ENCODE measurements around the gene ABCG1. TPM values are rescaled to one million over a fixed set of nuclear protein-coding genes. Genes with fewer than 3 reads are reported as not detected.

The ABCG1 gene
- total RNA-seq, 1 donor from 2014 or later: 10.2 TPM

GRCh38 chr21:42234041-42234440 is 15.1 kb downstream of the ABCG1 start:
- Mint-ChIP-seq H3K27me3 (ENCODE audit: insufficient read depth) (no peaks in the 10 kb centered on the region), H3K36me3 (ENCODE audit: low read depth) (no peaks in the 10 kb centered on the region), H3K4me3 (peak overlapping the region; percentile 73), H3K9me3 (no peaks in the 10 kb centered on the region), H3K4me1 (ENCODE audit: low read depth) (peaks cover 96% of the 10 kb centered on the region), H3K27ac (peak overlapping the region; percentile 92)
- intact Hi-C loops (cut with micrococcal nuclease): loop anchor here (1.0 to 5.0 kb wide), 5 partner anchors 14 to 451 kb away; partner anchors contain the start of gene RSPH1
- DNase-seq (ENCODE audit: low spot score): no peak

- intact Hi-C loops (cut with micrococcal nuclease): loop anchor here (1.0 to 5.0 kb wide), 6 partner anchors 14 to 450 kb away; partner anchors contain the start of gene RSPH1
- Mint-ChIP-seq H3K4me3 (peak overlapping the region; percentile 73), H3K27me3 (ENCODE audit: insufficient read depth) (no peaks in the 10 kb centered on the region), H3K36me3 (ENCODE audit: low read depth) (no peaks in the 10 kb centered on the region), H3K9me3 (no peaks in the 10 kb centered on the region), H3K4me1 (ENCODE audit: low read depth) (peaks cover 91% of the 10 kb centered on the region), H3K27ac (peak overlapping the region; percentile 92)
- DNase-seq (ENCODE audit: low spot score): peak; percentile 79
Measured at GRCh38 chr21:42234464-42235241, 15.7 kb downstream of the ABCG1 start.

- peak overlapping the region; percentile 70 for H3K4me3 Mint-ChIP-seq
- no peaks in the 10 kb centered on the region for H3K9me3 Mint-ChIP-seq
- H3K4me1 Mint-ChIP-seq (ENCODE audit: low read depth): peaks cover 82% of the 10 kb centered on the region
- no peaks in the 10 kb centered on the region for H3K36me3 Mint-ChIP-seq (ENCODE audit: low read depth)
- intact Hi-C loops (cut with micrococcal nuclease): loop anchor here (2.0 to 5.0 kb wide), 2 partner anchors 292 to 449 kb away; no protein-coding TSS in a partner anchor
- H3K27ac Mint-ChIP-seq: peak overlapping the region; percentile 75
- H3K27me3 Mint-ChIP-seq (ENCODE audit: insufficient read depth): no peaks in the 10 kb centered on the region
- no peak for DNase-seq (ENCODE audit: low spot score)
Measured at GRCh38 chr21:42235593-42235992, 16.7 kb downstream of the ABCG1 start.

- Mint-ChIP-seq H3K27me3 (ENCODE audit: insufficient read depth) (no peaks in the 10 kb centered on the region), H3K9me3 (no peaks in the 10 kb centered on the region), H3K4me3 (peak overlapping the region; percentile 62), H3K27ac (peak overlapping the region; percentile 75), H3K36me3 (ENCODE audit: low read depth) (no peaks in the 10 kb centered on the region), H3K4me1 (ENCODE audit: low read depth) (peaks cover 77% of the 10 kb centered on the region)
- no peak for DNase-seq (ENCODE audit: low spot score)
- intact Hi-C loops (cut with micrococcal nuclease): loop anchor here (1.0 to 5.0 kb wide), 5 partner anchors 8 to 291 kb away; no protein-coding TSS in a partner anchor
Measured at GRCh38 chr21:42236014-42236413, 17.1 kb downstream of the ABCG1 start.

- Mint-ChIP-seq H3K36me3 (ENCODE audit: low read depth) (no peaks in the 10 kb centered on the region), H3K4me3 (peak overlapping the region; percentile 63), H3K4me1 (ENCODE audit: low read depth) (peaks cover 71% of the 10 kb centered on the region), H3K27me3 (ENCODE audit: insufficient read depth) (no peaks in the 10 kb centered on the region), H3K27ac (peak overlapping the region; percentile 75), H3K9me3 (no peaks in the 10 kb centered on the region)
- intact Hi-C loops (cut with micrococcal nuclease): loop anchor here (1.0 to 5.0 kb wide), 6 partner anchors 8 to 291 kb away; no protein-coding TSS in a partner anchor
- DNase-seq (ENCODE audit: low spot score): no peak
Measured at GRCh38 chr21:42236693-42237092, 17.8 kb downstream of the ABCG1 start.

- no peak for DNase-seq (ENCODE audit: low spot score)
- H3K27ac Mint-ChIP-seq: peak overlapping the region; percentile 75
- H3K36me3 Mint-ChIP-seq (ENCODE audit: low read depth): no peaks in the 10 kb centered on the region
- intact Hi-C loops (cut with micrococcal nuclease): loop anchor here (1.0 to 5.0 kb wide), 4 partner anchors 21 to 290 kb away; no protein-coding TSS in a partner anchor
- no peaks in the 10 kb centered on the region for H3K27me3 Mint-ChIP-seq (ENCODE audit: insufficient read depth)
- peaks cover 66% of the 10 kb centered on the region for H3K4me1 Mint-ChIP-seq (ENCODE audit: low read depth)
- peak overlapping the region; percentile 63 for H3K4me3 Mint-ChIP-seq
- H3K9me3 Mint-ChIP-seq: no peaks in the 10 kb centered on the region
Measured at GRCh38 chr21:42237161-42237560, 18.2 kb downstream of the ABCG1 start.

GRCh38 chr21:42237577-42237976 is 18.6 kb downstream of the ABCG1 start:
- Mint-ChIP-seq H3K4me3 (peak overlapping the region; percentile 63), H3K27ac (peak overlapping the region; percentile 75), H3K36me3 (ENCODE audit: low read depth) (no peaks in the 10 kb centered on the region), H3K27me3 (ENCODE audit: insufficient read depth) (no peaks in the 10 kb centered on the region), H3K4me1 (ENCODE audit: low read depth) (peaks cover 62% of the 10 kb centered on the region), H3K9me3 (no peaks in the 10 kb centered on the region)
- peak; percentile 29 for DNase-seq (ENCODE audit: low spot score)
- intact Hi-C loops (cut with micrococcal nuclease): loop anchor here (1.0 to 5.0 kb wide), 4 partner anchors 21 to 290 kb away; no protein-coding TSS in a partner anchor

- H3K4me1 Mint-ChIP-seq (ENCODE audit: low read depth): peaks cover 54% of the 10 kb centered on the region
- no peaks in the 10 kb centered on the region for H3K9me3 Mint-ChIP-seq
Measured at GRCh38 chr21:42238185-42238934, 19.4 kb downstream of the ABCG1 start.

GRCh38 chr21:42239556-42239955 is 20.6 kb downstream of the ABCG1 start:
- peaks cover 43% of the 10 kb centered on the region for H3K4me1 Mint-ChIP-seq (ENCODE audit: low read depth)
- H3K4me3 Mint-ChIP-seq: no peak overlapping the region
- no peaks in the 10 kb centered on the region for H3K27me3 Mint-ChIP-seq (ENCODE audit: insufficient read depth)
- DNase-seq (ENCODE audit: low spot score): no peak
- no peaks in the 10 kb centered on the region for H3K9me3 Mint-ChIP-seq
- intact Hi-C loops (cut with micrococcal nuclease): loop anchor here (5.0 kb wide), 1 partner anchor 288 kb away; no protein-coding TSS in a partner anchor
- H3K27ac Mint-ChIP-seq: no peak overlapping the region
- no peaks in the 10 kb centered on the region for H3K36me3 Mint-ChIP-seq (ENCODE audit: low read depth)

More at GRCh38 chr21:42238185-42238934, 19.4 kb downstream of the ABCG1 start:
- no peaks in the 10 kb centered on the region for H3K36me3 Mint-ChIP-seq (ENCODE audit: low read depth)
- peak overlapping the region; percentile 32 for H3K4me3 Mint-ChIP-seq
- intact Hi-C loops (cut with micrococcal nuclease): loop anchor here (5.0 kb wide), 1 partner anchor 289 kb away; no protein-coding TSS in a partner anchor
- DNase-seq (ENCODE audit: low spot score): peak; percentile 33
- peak overlapping the region; percentile 74 for H3K27ac Mint-ChIP-seq
- H3K27me3 Mint-ChIP-seq (ENCODE audit: insufficient read depth): no peaks in the 10 kb centered on the region

GRCh38 chr21:42239973-42240372 is 21.0 kb downstream of the ABCG1 start:
- Mint-ChIP-seq H3K4me1 (ENCODE audit: low read depth) (peaks cover 42% of the 10 kb centered on the region), H3K36me3 (ENCODE audit: low read depth) (no peaks in the 10 kb centered on the region), H3K27ac (no peak overlapping the region), H3K9me3 (no peaks in the 10 kb centered on the region), H3K4me3 (no peak overlapping the region), H3K27me3 (ENCODE audit: insufficient read depth) (no peaks in the 10 kb centered on the region)
- no peak for DNase-seq (ENCODE audit: low spot score)
- intact Hi-C loops (cut with micrococcal nuclease): loop anchor here (5.0 kb wide), 1 partner anchor 287 kb away; no protein-coding TSS in a partner anchor

- no peak overlapping the region for H3K4me3 Mint-ChIP-seq
- H3K36me3 Mint-ChIP-seq (ENCODE audit: low read depth): peaks cover 3% of the 10 kb centered on the region
- peaks cover 16% of the 10 kb centered on the region for H3K4me1 Mint-ChIP-seq (ENCODE audit: low read depth)
- no peak overlapping the region for H3K27ac Mint-ChIP-seq
- DNase-seq (ENCODE audit: low spot score): no peak
- no peaks in the 10 kb centered on the region for H3K27me3 Mint-ChIP-seq (ENCODE audit: insufficient read depth)
- no peaks in the 10 kb centered on the region for H3K9me3 Mint-ChIP-seq
- intact Hi-C loops (cut with micrococcal nuclease): no loop called here
Measured at GRCh38 chr21:42242611-42243010, 23.7 kb downstream of the ABCG1 start.

GRCh38 chr21:42243026-42243425 is 24.1 kb downstream of the ABCG1 start:
- peaks cover 12% of the 10 kb centered on the region for H3K4me1 Mint-ChIP-seq (ENCODE audit: low read depth)
- H3K4me3 Mint-ChIP-seq: no peak overlapping the region
- intact Hi-C loops (cut with micrococcal nuclease): no loop called here
- no peaks in the 10 kb centered on the region for H3K9me3 Mint-ChIP-seq
- H3K27me3 Mint-ChIP-seq (ENCODE audit: insufficient read depth): no peaks in the 10 kb centered on the region
- H3K27ac Mint-ChIP-seq: no peak overlapping the region
- DNase-seq (ENCODE audit: low spot score): no peak
- peaks cover 7% of the 10 kb centered on the region for H3K36me3 Mint-ChIP-seq (ENCODE audit: low read depth)
